Heart right ventricle (tissue), 16 donors: ENCODE data around the gene STARD8. TPM values are rescaled to one million over a fixed set of nuclear protein-coding genes. Genes with fewer than 3 reads are reported as not detected.
A peak's percentile ranks its signal among the peaks of the same experiment; 100 is the strongest.
"Not testable (repeated sequence)": the region's sequence is repeated elsewhere in the genome, so short reads cannot be mapped to it uniquely, and the experiment has no call there.

Experiments used
- ATAC-seq, 8 donors: fragments of 200-7000 bp; cut with Tn5 transposase; one replicate each; pipeline ENCODE4 v1.9.1; 2020; ENCODE audit warnings: mild to moderate bottlenecking in 8 of 8, moderate library complexity in 8 of 8, moderate number of reproducible peaks in 1 of 8
- DNase-seq, 2 donors: peaks; one replicate each; pipeline ENCODE4 v3.0.0-alpha.2; 2020
- H3K27ac ChIP-seq, 10 donors: fragments of 200-600 bp; sonication (generic) in 2 of 10; one replicate each; pipeline versions ENCODE4 v1.5.0 to v1.8.0; 2020 to 2022; ENCODE audit warnings: mild to moderate bottlenecking in 3 of 10
- H3K27me3 ChIP-seq, 7 donors: fragments of 200-600 bp; one replicate each; pipeline ENCODE4 v1.8.0; 2021 to 2022; ENCODE audit warnings: mild to moderate bottlenecking in 2 of 7
- H3K36me3 ChIP-seq, 9 donors: fragments of 200-600 bp; sonication (generic) in 1 of 9; one replicate each; pipeline versions ENCODE4 v1.5.0 to v1.8.0; 2020 to 2022; ENCODE audit warnings: mild to moderate bottlenecking in 2 of 9
- H3K4me1 ChIP-seq, 9 donors: fragments of 200-600 bp; sonication (generic) in 1 of 9; one replicate each; pipeline versions ENCODE4 v1.5.0 to v1.8.0; 2020 to 2022; ENCODE audit warnings: mild to moderate bottlenecking in 4 of 9
- H3K4me3 ChIP-seq, 10 donors: fragments of 200-600 bp; sonication (generic) in 2 of 10; one replicate each; pipeline versions ENCODE4 v1.5.0 to v1.8.0; 2020 to 2022; ENCODE audit warnings: mild to moderate bottlenecking in 7 of 10, moderate library complexity in 2 of 10
- H3K9me3 ChIP-seq, 11 donors: fragments of 200-600 bp in 10 of 11; sonication (generic) in 2 of 11; one replicate each; pipeline versions ENCODE4 v1.5.0 to v1.8.0; 2013 to 2022; ENCODE audit warnings: mild to moderate bottlenecking in 2 of 11, control low read depth in 1 of 11, moderate library complexity in 1 of 11
- CTCF ChIP-seq, 9 donors: fragments of 200-600 bp; sonication (generic) in 2 of 9; IDR thresholded peaks; one replicate each; pipeline versions ENCODE4 v1.5.0 to v1.8.0; 2021 to 2022; ENCODE audit warnings: antibody characterized with exemption in 9 of 9, mild to moderate bottlenecking in 5 of 9, moderate library complexity in 1 of 9
- WGBS, 2 donors: extraction: QIAGEN DNeasy Blood & Tissue Kit; methylation state at CpG; one replicate each; pipeline ENCODE4 v1.1.7; 2013; ENCODE audit warnings: inconsistent platforms in 1 of 2; 5-methylcytosine and 5-hydroxymethylcytosine counted together
- intact Hi-C, 10 donors: fragments of 100-400 bp; cut with DNase I; formaldehyde crosslinking; loops; one replicate each; pipeline versions ENCODE4 v1.11.1 to v1.14.2; 2022
- polyA plus RNA-seq, 2 donors: library from polyadenylated mRNA; stranded (reverse); fragments of 200-250 nt; gene quantifications; one replicate each; pipeline ENCODE4 v1.2.3, GENCODE V29; 2013
- total RNA-seq, 10 donors: library from RNA; stranded (reverse); fragmentation: NEBNext Ultra II Directional in 3 of 10; extraction: Animal tissue kit (Norgen Biotek cat#: 25700) in 3 of 10; gene quantifications; one replicate each; pipeline versions ENCODE4 v1.2.1 to v1.2.4, GENCODE V29; 2021 to 2023
- donor health status: Arrhythmogenic right ventricular cardiomyopathy.
- donor health status: ischemic (EF 13 %, LVEDD 7.1; RV severe dilation, severe dysfunction).
- donor health status: healthy with polysubstance abuse.
- donor health status: DM: no; HTN: yes; CAD: no.
- donor health status: DM: no; HTN: no; CAD: no.
- donor health status: ischemic (EF 25% LVEDD 6.9; RV normal size, moderate dysfunction).
- donor health status: ischemic (EF 25% LVEDD 5.7; RV mildly dilated, moderate dysfunction).
- donor health status: healthy.
- donor health status: DM: yes; HTN: yes; CAD: no.
- donor health status: Ischemic cardiomyopathy.
- donor health status: ischemic (EF 35%, LVEDD 5.7; RV mildly dilated, moderate dysfunction).
- donor health status: nonischemic (EF 11% LVEDD 7.7; RV severe dilation, severe dysfunction).
- donor health status: DM: yes; HTN: yes; CAD: no.
- donor health status: PGD.
- donor health status: ischemic (EF 29% LVEDD 5.4; RV normal size, mild dysfunction).
- donor health status: nonischemic (EF 23%, LVEDD 6.1; RV moderate dilation, normal function).

The STARD8 gene
- total and polyA plus RNA-seq, 12 donors = 4.7 to 11.7 (median 7.6) TPM

- H3K36me3 ChIP-seq = no peaks in the 10 kb centered on the region
- peaks cover 0 to 12% (median 0%) of the 10 kb centered on the region in 9 donors for H3K4me1 ChIP-seq
- no peak overlapping the region for H3K27ac ChIP-seq
- no peaks in the 10 kb centered on the region for H3K9me3 ChIP-seq
- H3K27me3 ChIP-seq = peaks cover 0 to 6% (median 0%) of the 10 kb centered on the region in 7 donors
- ATAC-seq (no peak), DNase-seq (no peak)
- no peak overlapping the region for H3K4me3 ChIP-seq
- intact Hi-C loops = no loop called here
- no peak for TF ChIP-seq CTCF (IDR thresholded peaks at IDR 0.05)
- WGBS, 2 donors = 90 to 92% methylated on average over 3 of the region's 3 CpGs
Measured at GRCh38 chrX:68654693-68655092, 7.2 kb downstream of the STARD8 start.

GRCh38 chrX:68656473-68656872 lies 9.0 kb downstream of the STARD8 start:
- ATAC-seq, H3K4me3 ChIP-seq, DNase-seq, intact Hi-C loops, H3K36me3 ChIP-seq, H3K27me3 ChIP-seq, H3K27ac ChIP-seq, H3K9me3 ChIP-seq: not testable (repeated sequence)
- peaks cover 0 to 12% (median 0%) of the 10 kb centered on the region in 9 donors for H3K4me1 ChIP-seq
- WGBS, 2 donors = 92 to 95% methylated on average over 4 of the region's 4 CpGs

GRCh38 chrX:68658530-68658929 lies 11.1 kb downstream of the STARD8 start:
- 44 to 47% methylated on average over 3 of the region's 3 CpGs for WGBS, 2 donors
- Histone ChIP-seq H3K27ac (no peak overlapping the region), H3K9me3 (no peaks in the 10 kb centered on the region), H3K4me1 (peaks cover 0 to 12% (median 0%) of the 10 kb centered on the region in 9 donors), H3K27me3 (peaks cover 0 to 6% (median 0%) of the 10 kb centered on the region in 7 donors), H3K36me3 (no peaks in the 10 kb centered on the region), H3K4me3 (no peak overlapping the region)
- intact Hi-C loops = no loop called here
- ATAC-seq (peak; percentile 62 to 90 (median 81)), DNase-seq (peak; percentile 58 to 65)
- TF ChIP-seq CTCF (IDR thresholded peaks at IDR 0.05) = no peak

- Histone ChIP-seq H3K9me3 (no peaks in the 10 kb centered on the region), H3K4me1 (peaks cover 0 to 12% (median 0%) of the 10 kb centered on the region in 9 donors), H3K36me3 (no peaks in the 10 kb centered on the region), H3K27ac (no peak overlapping the region), H3K27me3 (peaks cover 0 to 6% (median 0%) of the 10 kb centered on the region in 7 donors), H3K4me3 (no peak overlapping the region)
- ATAC-seq (peak in 7 of 8 donors; percentile 32 to 73 (median 39)), DNase-seq (no peak)
- no peak for TF ChIP-seq CTCF (IDR thresholded peaks at IDR 0.05)
- WGBS, 2 donors = 50 to 58% methylated on average over 3 to 5 of the region's 5 CpGs
- intact Hi-C loops = no loop called here
Measured at GRCh38 chrX:68659385-68659784, 11.9 kb downstream of the STARD8 start.

- 57 to 61% methylated on average over 3 of the region's 3 CpGs for WGBS, 2 donors
- peaks cover 0 to 6% (median 0%) of the 10 kb centered on the region in 7 donors for H3K27me3 ChIP-seq
- H3K4me3 ChIP-seq = no peak overlapping the region
- no peak overlapping the region for H3K27ac ChIP-seq
- no peaks in the 10 kb centered on the region for H3K9me3 ChIP-seq
- no peaks in the 10 kb centered on the region for H3K36me3 ChIP-seq
- no peak for DNase-seq
- no peak for ATAC-seq
- intact Hi-C loops = loop anchor here in 1 of 10 donors (10.0 kb wide), 1 partner anchor 65 kb away; no protein-coding TSS in a partner anchor
- no peak for TF ChIP-seq CTCF (IDR thresholded peaks at IDR 0.05)
- H3K4me1 ChIP-seq = peaks cover 0 to 12% (median 0%) of the 10 kb centered on the region in 9 donors
Measured at GRCh38 chrX:68659786-68660185, 12.3 kb downstream of the STARD8 start.
